Choroid plexus epithelial cell (primary cell): ENCODE results near the gene COL17A1.

Experiments used
- DNase-seq: peaks from one replicate; pipeline ENCODE4 v3.0.0-alpha.2; 2010; ENCODE audit warnings: low read depth
- H3K4me3 ChIP-seq: 2 replicates; pipeline ENCODE4 v1.5.1; 2011; ENCODE audit warnings: low read depth, mild to moderate bottlenecking, control low read depth, low read length, moderate library complexity
- CTCF ChIP-seq: conservative IDR thresholded peaks from 2 replicates; pipeline ENCODE4 v1.5.1; 2011; ENCODE audit warnings: low read depth, mild to moderate bottlenecking, control low read depth, inconsistent platforms, low read length, moderate library complexity

Gene COL17A1

GRCh38 chr10:104099269-104099668 lies 13.6 kb upstream of the COL17A1 start:
- TF ChIP-seq CTCF = no peak
- H3K4me3 ChIP-seq = no peak overlapping the region
- DNase-seq = peak; percentile 63

- no peak for TF ChIP-seq CTCF
- H3K4me3 ChIP-seq = no peak overlapping the region
- peak; percentile 57 for DNase-seq
Measured at GRCh38 chr10:104098358-104098925, 12.8 kb upstream of the COL17A1 start.

- no peak for DNase-seq
- H3K4me3 ChIP-seq = no peak overlapping the region
- TF ChIP-seq CTCF = no peak
Measured at GRCh38 chr10:104096692-104097091, 11.0 kb upstream of the COL17A1 start.

DNA sequence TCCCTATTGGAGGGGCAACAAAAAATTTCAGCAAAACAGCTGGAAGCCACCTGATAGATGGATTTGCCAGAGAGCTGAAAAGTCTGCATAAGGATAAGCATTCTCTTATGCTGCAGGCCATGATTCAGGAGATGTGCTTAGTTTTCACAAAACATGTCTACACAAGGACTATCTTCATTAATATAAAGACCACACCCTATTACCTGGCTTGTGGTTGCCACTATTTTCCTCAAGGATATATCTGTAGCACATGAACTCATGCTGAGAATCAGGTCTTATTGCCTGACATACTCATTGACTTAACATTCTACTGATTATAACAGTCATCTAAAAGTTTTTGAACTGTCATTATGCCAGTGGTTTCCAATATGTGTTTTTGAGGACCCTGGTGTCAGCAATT lies 7.1 kb upstream of the COL17A1 start:
- DNase-seq = no peak
- H3K4me3 ChIP-seq = no peak overlapping the region
- TF ChIP-seq CTCF = no peak

DNA sequence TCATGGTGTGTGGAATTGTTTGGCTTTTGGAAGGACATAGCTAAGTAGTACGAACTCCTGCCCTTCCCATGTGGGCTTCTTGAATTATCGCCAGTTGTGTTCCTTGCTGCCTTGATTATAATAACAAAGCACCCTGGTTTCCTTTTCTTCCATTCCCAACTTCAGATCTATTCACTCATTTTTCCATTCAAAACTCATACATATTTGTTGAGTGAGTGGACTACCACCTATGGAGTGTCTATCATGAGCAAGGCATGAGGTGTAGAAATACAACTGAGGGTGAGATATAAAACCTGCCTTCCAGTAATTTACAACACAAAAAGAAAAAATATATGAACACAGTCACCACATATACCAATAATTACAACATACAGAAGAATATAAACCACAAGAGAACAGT lies 4.9 kb upstream of the COL17A1 start:
- peak; percentile 68 for DNase-seq
- TF ChIP-seq CTCF = no peak
- no peak overlapping the region for H3K4me3 ChIP-seq

DNA sequence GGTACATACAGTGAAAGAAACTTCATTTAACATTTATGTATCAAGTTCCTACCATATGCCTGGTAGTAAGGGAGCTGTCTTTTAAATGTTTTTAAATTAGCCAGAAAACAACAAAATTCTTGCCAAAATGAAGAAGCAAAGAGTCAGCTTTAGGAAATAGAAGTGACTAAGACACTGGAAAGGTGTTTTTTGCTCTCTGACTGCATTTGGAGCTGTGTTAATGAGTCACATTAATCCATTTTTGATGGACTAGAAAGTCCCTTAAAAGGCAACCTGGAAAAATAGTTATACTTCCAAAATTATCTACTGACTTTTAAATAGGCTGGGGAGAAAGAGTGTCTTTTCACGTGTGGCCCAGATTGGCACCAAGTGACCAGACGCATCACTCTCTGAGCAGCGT lies 3.9 kb upstream of the COL17A1 start:
- TF ChIP-seq CTCF = no peak
- no peak overlapping the region for H3K4me3 ChIP-seq
- no peak for DNase-seq

DNA sequence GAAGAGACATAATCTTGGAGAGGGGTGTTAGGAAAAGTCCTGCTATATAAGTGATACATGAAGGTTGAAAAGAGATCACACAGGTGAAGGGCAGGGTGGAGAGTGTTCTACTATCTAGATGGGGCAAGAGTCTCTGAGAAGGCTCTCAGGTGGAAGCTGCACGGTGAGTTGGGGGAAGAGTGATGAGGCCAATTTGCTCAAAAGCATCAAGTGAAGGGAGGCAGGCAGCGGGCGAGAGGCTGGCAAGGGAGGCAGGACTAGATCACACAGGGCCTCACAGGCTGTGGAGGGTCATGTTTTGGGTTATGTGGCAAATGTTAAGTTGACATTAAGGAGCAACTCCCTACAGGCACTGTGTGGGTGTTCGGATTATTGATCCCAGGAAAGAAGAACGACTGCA lies 2.6 kb upstream of the COL17A1 start:
- no peak overlapping the region for H3K4me3 ChIP-seq
- no peak for TF ChIP-seq CTCF
- no peak for DNase-seq
